ENCODE measurements around the gene GDF7.

The GDF7 gene

GRCh38 chr2:20666304-20667150 is at the start of gene GDF7:
TSS of gene GDF7 (plus strand) at chr2:20667144. CDS start at chr2:20667240, 96 bp downstream.
- DNase-seq (ENCODE audit: low read depth in 2 of 2) = no peak

- no peak for DNase-seq (ENCODE audit: low read depth in 2 of 2)
Measured at GRCh38 chr2:20617892-20618467, 49.0 kb upstream of the GDF7 start.

DNA sequence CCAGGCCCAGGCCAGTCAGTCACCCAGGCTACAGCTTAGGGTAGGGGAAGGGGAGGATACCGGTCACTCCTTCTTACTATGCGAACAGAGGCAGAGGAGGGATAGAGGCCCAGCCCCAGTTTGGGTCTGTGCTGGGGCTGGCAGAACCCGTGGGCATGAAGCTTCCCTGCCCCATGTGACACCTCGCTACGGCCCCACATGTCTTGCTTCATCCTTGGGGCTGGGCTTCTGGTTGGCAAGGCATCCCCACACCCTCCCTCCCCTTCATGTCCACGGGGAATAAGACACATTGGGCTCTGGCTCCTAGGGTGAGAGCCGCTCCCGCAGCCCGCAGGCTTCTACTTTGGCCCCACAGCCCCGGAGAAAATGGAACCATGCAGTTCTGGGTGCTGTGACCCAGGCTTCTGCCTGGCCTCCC is 48.5 kb upstream of the GDF7 start:
- DNase-seq (ENCODE audit: low read depth in 2 of 2) = no peak

DNA sequence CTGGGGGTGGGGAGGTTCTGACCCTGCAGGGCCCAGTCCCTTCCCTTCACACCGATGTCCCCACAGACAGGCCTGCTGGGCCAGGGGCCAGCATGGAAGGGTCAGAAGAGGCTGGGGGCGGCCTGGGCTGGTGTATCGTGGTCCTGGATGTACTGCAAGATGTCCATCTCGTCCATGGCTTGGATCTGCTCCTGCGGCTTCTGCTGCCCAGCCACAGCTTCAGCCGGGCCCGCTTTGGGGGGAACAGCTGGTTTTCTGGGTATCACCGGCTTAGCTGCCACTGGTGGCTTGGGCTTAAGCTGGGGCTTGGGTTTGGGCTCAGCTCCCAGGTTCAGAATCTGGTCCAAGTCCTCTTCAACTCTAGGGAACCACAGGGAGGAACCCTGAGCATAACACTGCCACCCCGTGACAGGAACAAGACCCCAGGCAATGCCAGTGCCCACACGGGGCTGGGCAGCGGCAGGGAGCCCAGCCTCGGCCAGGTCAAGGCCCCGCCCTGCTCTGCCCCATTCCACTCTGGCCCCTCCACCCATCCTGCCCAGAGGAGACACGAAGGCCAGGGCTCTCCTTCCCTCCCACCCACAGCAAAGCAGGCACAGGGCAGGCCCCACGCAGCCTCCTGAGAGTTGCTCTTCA is 47.9 kb upstream of the GDF7 start:
- no peak for DNase-seq (ENCODE audit: low read depth in 2 of 2)

- no peak for DNase-seq (ENCODE audit: low read depth in 2 of 2)
Measured at GRCh38 chr2:20619624-20620024, 47.3 kb upstream of the GDF7 start.

GRCh38 chr2:20620271-20620681 is 46.7 kb upstream of the GDF7 start:
- no peak for DNase-seq (ENCODE audit: low read depth in 2 of 2)

GRCh38 chr2:20620696-20621365 is 46.1 kb upstream of the GDF7 start:
- DNase-seq (ENCODE audit: low read depth in 2 of 2) = no peak

- no peak for DNase-seq (ENCODE audit: low read depth in 2 of 2)
Measured at GRCh38 chr2:20621366-20622295, 45.3 kb upstream of the GDF7 start.

- no peak for DNase-seq (ENCODE audit: low read depth in 2 of 2)
Measured at GRCh38 chr2:20622296-20622686, 44.7 kb upstream of the GDF7 start.

DNA sequence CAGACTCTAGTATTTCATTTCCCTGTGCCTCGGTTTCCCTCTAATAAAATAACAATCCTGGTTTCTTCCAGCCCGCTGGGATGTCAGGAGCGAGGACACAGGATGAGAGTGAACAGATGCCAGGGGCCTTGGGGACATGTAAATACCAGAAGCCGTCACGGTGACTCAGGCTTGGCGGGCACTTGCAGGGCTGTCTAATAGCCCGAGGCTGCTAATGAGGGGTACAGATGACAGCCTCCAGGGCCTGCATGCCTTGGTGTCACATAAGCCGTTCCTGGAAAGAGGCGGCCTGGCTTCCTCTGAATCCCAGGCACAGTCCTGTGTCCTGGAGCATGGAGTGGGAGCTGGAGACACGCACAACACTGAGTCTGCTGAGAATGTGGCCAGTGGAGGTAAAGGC is 44.2 kb upstream of the GDF7 start:
- no peak for DNase-seq (ENCODE audit: low read depth in 2 of 2)

GRCh38 chr2:20623241-20623640 is 43.7 kb upstream of the GDF7 start:
- no peak for DNase-seq (ENCODE audit: low read depth in 2 of 2)

DNA sequence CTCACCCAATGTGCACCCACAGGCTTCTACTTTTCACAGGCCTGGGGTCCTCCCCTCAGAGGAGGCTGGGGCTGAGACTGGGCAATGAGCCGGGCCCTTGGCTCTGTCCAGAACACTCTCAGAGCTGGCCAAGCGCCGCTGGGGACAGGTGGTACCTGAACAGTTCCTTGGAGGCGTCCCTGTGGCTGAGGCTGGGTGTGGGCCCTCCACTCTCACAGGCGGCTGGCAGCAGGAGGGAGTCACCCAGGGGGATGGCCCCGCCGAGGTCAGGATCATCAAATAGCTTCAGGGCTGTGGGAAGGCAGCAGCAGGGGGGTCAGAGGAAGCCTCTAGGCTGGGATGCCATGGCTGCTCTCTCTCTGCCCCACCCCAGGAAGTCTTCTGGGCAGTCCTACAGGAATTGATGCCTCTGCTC is 43.2 kb upstream of the GDF7 start:
- no peak for DNase-seq (ENCODE audit: low read depth in 2 of 2)

- DNase-seq (ENCODE audit: low read depth in 2 of 2) = no peak
Measured at GRCh38 chr2:20624156-20624883, 42.6 kb upstream of the GDF7 start.

GRCh38 chr2:20624884-20625485 is 42.0 kb upstream of the GDF7 start:
- no peak for DNase-seq (ENCODE audit: low read depth in 2 of 2)

GRCh38 chr2:20625491-20626391 is 41.2 kb upstream of the GDF7 start:
- no peak for DNase-seq (ENCODE audit: low read depth in 2 of 2)

- no peak for DNase-seq (ENCODE audit: low read depth in 2 of 2)
Measured at GRCh38 chr2:20626392-20626697, 40.6 kb upstream of the GDF7 start.

DNA sequence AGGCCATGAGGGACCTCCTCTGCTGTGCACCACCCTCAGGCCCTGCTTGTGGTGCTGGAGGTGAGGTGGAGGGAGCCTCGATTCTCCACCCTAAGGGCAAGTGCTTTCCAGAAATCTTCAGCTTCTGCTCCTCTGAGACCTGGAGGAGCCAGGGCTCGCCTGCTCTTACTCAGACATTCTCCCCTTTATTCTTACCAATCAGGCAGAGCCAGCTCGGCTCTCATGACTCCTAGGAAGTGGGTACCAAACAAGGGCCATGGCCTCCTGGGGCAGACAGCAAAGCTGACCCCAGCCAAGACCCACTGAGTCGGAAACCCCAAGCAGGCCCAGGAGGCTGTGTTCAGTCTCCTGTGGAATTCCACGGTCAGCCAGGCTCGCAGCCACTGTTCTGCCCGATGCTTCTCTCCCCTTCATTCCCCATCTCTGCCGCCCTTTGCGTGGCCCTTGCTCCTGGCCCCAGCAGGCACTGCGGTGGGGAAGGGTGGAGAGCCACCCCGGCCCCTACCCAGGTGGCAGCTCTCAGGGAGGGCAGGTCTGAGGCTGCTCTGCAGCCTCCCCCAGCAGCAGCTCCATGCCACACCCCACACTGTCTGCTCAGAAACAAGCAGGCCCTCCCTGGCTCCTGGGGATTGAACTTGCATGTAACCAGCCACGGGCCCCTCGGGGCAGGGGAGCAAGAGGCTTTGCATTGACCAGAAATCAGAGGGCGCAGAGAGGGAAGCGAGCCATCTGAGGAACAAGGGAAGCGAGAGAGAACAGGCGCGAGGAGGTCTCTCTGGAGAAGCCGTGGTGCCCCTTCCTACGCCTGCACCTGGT is 40.0 kb upstream of the GDF7 start:
- DNase-seq (ENCODE audit: low read depth in 2 of 2) = no peak

DNA sequence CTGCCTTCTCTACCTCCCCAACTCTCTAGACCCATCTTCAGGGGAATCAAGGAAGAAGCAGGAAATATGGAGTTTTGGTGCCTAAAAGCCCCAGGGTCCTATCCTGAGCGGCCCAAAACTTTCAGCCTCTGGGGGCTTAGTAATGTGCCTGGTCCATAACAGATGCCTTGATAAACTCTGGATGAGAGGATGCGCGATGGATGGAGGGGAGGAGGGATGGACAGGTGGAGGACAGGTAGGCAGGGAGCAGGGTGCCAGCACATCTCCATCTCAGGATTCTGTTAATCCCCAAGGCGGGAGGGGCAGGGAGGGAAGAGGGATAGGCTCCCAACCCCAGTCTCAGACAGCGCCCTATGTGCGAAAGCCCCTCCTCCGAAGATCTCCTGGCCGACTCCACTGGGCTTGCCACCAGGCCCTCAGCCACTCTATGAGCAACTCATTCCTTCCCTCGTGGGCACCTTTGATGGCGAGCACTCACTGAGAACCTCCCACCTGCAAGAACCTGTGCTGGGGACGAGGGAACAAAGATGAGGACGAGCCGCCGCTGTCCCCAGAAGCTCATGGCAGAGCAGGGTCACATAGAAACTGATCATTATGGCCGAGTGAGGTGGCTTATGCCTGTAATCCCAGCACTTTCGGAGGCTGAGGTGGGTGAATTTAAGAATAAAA is 39.1 kb upstream of the GDF7 start:
- DNase-seq (ENCODE audit: low read depth in 2 of 2) = no peak

All from stimulated activated CD8-positive, alpha-beta memory T cell treated with anti-CD3 and anti-CD28 coated beads, Interleukin-2, amount 100 ng/mL, for 48 hours (primary cell).